A673 (cell line): Measurements from ENCODE around the gene RORC.

ENCODE experiments used
- EZH2 ChIP-seq: fragments of 200-600 bp; sonication (generic); IDR thresholded peaks from 2 replicates; pipeline ENCODE4 v1.6.1; 2017; ENCODE audit warnings: borderline replicate concordance, low read depth, mild to moderate bottlenecking, mixed read lengths, antibody characterized with exemption, low read length; ENCODE audit not compliant: poor library complexity, severe bottlenecking
- TF ChIP-seq, protein P1 (sequence below): fragments of 300-800, 200-600 bp; sonication (generic); conservative IDR thresholded peaks from 2 replicates; pipeline ENCODE4 v1.5.1; 2017; ENCODE audit warnings: low read depth, mild to moderate bottlenecking, antibody characterized with exemption, low read length, moderate library complexity, mixed read lengths

DNA sequence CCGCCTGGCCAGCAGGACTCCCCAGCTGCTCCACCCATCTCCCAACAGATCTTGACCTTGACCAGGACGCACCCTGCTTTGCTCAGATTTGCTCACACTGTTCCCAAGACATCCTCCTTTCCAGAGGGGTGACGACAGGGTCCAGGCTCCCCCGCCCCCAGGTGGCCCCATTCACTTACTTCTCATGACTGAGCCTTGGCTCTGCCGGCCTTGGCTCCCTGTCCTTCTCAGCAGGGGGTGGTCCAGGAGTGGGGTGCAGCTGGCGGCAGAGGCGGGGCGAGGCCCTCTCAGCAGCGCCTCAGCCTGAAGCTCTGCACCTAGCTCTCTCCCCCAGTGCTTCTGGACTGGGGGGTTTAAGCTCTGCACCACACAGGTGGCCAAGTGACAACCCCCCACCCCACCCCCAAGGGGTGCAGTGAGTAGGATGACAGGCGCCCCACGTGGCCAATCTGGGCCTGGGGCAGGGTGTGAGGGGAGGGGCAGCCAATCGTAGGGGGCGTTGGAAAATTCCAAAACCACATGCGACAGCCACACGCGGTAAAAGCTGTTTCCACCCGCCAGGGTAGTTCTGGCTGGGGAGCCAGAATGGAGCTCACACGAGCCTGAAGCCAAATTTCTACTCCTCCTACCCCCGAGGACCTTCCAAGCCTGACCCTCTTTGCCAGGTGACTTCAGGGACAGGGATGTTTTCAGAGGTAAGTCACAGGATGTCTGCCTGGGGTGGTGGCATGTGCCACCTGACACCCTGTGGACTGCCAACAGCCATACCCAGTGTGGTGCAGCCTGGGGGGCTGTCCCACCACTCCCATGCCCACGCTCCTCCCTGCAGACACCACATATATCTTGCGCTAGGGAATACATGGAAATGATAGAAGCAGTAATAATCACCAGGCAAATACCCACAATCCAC is 5.6 kb downstream of the RORC start:
- TF ChIP-seq, protein P1, sequence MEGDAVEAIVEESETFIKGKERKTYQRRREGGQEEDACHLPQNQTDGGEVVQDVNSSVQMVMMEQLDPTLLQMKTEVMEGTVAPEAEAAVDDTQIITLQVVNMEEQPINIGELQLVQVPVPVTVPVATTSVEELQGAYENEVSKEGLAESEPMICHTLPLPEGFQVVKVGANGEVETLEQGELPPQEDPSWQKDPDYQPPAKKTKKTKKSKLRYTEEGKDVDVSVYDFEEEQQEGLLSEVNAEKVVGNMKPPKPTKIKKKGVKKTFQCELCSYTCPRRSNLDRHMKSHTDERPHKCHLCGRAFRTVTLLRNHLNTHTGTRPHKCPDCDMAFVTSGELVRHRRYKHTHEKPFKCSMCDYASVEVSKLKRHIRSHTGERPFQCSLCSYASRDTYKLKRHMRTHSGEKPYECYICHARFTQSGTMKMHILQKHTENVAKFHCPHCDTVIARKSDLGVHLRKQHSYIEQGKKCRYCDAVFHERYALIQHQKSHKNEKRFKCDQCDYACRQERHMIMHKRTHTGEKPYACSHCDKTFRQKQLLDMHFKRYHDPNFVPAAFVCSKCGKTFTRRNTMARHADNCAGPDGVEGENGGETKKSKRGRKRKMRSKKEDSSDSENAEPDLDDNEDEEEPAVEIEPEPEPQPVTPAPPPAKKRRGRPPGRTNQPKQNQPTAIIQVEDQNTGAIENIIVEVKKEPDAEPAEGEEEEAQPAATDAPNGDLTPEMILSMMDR, result no peak
- TF ChIP-seq EZH2, result no peak
